ENCODE results near the gene DOHH.

DNA sequence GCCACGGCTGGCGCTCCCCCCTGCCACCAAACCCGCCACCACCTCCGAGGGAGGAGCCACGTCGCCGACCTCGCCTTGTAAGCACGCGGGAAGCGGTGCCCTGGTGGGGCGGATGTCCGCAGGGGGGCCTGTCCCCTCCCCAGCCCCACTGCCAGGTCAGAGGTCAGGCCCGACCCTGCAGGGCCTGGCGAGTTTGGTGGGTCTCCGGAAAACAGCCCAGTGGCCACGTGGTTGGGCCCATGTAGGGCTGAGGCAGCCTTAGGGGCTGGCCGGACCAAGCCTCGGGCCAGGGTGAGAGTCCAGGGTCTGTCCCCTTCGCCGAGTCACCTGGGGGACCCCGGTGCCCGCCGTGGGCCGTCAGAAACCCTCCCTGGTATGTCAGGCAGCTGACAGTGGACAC is 46.6 kb downstream of the DOHH start:
- TF ChIP-seq, protein P1, sequence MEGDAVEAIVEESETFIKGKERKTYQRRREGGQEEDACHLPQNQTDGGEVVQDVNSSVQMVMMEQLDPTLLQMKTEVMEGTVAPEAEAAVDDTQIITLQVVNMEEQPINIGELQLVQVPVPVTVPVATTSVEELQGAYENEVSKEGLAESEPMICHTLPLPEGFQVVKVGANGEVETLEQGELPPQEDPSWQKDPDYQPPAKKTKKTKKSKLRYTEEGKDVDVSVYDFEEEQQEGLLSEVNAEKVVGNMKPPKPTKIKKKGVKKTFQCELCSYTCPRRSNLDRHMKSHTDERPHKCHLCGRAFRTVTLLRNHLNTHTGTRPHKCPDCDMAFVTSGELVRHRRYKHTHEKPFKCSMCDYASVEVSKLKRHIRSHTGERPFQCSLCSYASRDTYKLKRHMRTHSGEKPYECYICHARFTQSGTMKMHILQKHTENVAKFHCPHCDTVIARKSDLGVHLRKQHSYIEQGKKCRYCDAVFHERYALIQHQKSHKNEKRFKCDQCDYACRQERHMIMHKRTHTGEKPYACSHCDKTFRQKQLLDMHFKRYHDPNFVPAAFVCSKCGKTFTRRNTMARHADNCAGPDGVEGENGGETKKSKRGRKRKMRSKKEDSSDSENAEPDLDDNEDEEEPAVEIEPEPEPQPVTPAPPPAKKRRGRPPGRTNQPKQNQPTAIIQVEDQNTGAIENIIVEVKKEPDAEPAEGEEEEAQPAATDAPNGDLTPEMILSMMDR (IDR thresholded peaks at IDR 0.05), result no peak
- no peak for TF ChIP-seq POLR2A (IDR thresholded peaks at IDR 0.05)
